ENCODE results near the gene LDLRAP1.

LDLRAP1 gene

GRCh38 chr1:25524568-25525360 lies 18.6 kb upstream of the LDLRAP1 start:
- no peak for DNase-seq

DNA sequence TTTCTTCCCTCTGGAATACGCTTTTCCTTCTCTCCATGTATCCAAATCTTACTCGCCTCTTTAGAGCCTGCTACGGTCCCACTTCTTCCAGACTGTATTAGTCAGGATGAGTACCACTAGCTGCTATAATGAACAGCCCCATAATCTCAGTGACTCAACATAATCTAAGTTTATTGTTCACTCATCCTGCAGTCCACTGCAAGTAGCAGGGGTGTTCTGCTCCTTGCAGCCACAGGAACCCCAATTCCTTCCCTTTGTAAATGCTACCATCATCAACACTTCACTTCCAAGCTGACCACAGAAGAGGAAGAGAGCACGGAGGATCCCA lies 18.1 kb upstream of the LDLRAP1 start:
- DNase-seq, result no peak

DNA sequence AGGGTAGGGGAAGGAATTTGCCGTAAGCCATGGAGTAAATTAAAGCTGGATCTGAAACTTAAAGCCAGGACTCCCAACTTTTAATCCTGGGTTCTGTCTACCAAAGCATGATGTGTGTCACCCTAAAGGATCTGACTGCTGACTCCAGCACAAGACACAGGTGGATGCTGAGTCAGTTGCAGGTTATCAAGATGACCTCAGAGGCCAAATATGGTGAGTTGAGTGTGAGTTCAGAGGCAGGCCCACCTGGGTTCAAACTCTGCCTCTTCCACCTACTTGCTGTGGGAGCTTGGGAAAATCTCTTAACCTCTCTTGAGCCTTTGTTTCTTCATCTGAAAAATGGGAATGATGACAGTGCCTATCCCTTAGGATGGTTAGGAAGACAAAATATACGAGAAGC lies 16.7 kb upstream of the LDLRAP1 start:
- no peak for DNase-seq

DNA sequence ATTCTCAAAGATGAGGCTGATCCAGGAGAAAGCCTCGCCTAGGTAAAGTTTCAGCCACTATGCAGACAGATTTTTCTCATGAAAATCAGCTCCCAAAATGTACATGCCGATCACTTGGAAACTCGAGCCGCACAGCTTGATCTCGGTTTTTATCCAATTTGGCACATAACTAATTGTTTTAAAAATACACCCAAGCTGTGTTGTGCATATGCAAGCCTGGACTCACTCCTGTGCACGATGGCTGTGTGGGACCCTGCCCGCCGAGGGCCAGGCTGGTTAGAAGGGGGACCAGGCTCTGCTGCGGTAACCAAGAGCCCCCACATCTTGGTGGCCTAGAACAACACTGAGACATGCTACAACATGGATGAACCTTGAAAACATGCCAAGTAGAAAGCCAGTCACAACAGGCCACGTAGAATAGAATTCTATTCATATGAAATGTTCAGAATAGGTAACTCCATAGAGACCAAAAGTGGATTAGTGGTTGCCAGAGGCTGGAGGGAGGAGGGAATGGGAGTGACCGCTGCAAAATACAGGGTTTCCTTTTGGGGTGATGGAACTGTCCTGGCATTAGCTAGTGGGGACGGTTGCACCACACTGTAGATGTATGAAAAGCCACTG lies 16.1 kb upstream of the LDLRAP1 start:
- DNase-seq, result no peak

GRCh38 chr1:25527946-25528595 lies 15.3 kb upstream of the LDLRAP1 start:
- no peak for DNase-seq

- DNase-seq, result no peak
Measured at GRCh38 chr1:25528881-25529517, 14.4 kb upstream of the LDLRAP1 start.

DNA sequence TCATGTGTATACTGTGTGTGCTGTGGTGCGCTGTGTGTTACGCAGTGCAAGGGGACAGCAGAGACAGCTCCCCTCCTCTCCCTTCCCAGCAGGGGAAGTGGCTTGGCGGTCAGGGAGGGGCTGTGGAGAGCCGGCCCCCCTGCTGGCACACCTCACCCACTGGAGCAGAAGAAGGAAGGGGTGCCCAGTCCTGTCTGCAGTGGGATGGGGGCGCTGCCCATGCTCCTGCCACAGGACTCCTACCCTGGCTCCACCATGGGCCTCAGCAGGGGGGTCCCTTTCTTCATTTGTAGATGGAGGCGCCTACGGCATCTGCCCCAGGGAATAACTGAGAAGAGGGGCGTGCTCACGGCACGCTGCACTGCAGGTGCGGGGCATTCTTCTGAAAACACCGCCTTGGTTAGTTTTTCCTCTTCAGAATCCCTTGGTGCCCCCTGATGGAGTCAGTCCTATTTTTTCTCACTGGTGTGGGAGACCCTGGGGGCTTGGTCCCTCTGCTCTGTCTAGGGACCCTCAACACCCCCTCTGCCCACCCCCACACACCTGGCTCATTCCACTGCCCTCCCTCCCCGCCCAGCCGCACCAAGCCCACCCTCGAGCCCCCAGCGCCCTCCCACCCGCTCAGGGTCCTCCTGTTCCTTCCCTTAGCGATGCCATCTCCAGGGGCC lies 13.8 kb upstream of the LDLRAP1 start:
- DNase-seq, result no peak

- no peak for DNase-seq
Measured at GRCh38 chr1:25530186-25531081, 13.0 kb upstream of the LDLRAP1 start.

GRCh38 chr1:25531082-25531461 lies 12.3 kb upstream of the LDLRAP1 start:
- no peak for DNase-seq

GRCh38 chr1:25532970-25533369 lies 10.4 kb upstream of the LDLRAP1 start:
- no peak for DNase-seq

- no peak for DNase-seq
Measured at GRCh38 chr1:25533775-25534409, 9.5 kb upstream of the LDLRAP1 start.

DNA sequence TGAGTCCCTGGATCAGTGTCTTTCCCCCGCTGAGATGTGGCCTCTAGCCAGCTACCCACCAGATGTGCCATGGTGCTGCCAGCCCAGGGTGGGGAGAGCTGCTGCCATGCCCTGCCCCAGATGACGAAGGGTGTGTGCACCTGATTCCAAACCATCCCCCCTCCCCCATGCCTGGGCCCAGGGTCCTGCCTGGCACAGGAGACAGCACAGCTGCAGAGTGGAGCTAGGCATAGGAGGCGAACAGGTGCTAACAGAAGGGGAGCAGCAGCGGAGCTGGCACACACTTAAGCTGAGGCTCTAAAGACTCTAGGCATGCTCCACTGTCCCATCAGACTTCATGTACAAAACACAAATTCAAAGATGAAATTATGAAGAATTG lies 9.0 kb upstream of the LDLRAP1 start:
- DNase-seq, result no peak

DNA sequence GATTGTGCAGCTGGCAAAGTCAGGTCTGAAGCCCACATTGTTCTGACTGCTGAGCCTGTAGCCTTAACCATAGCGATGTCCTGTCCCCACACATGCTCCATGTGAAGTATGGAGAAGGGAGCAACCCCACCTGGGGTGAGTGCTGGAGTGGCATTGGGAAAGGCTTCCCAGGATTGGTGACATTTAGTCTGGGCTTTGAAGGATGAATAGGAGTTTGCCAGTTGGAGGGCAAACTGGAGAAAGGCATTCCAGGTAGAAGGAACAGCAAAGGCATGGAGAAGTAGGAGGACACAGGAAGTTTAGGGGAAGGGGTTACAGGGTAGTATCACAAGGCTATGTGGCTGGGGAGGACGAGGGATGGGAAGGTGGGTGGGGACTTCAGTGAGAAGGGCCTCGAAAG lies 7.3 kb upstream of the LDLRAP1 start:
- no peak for DNase-seq

GRCh38 chr1:25537153-25537831 lies 6.1 kb upstream of the LDLRAP1 start:
- DNase-seq, result no peak

DNA sequence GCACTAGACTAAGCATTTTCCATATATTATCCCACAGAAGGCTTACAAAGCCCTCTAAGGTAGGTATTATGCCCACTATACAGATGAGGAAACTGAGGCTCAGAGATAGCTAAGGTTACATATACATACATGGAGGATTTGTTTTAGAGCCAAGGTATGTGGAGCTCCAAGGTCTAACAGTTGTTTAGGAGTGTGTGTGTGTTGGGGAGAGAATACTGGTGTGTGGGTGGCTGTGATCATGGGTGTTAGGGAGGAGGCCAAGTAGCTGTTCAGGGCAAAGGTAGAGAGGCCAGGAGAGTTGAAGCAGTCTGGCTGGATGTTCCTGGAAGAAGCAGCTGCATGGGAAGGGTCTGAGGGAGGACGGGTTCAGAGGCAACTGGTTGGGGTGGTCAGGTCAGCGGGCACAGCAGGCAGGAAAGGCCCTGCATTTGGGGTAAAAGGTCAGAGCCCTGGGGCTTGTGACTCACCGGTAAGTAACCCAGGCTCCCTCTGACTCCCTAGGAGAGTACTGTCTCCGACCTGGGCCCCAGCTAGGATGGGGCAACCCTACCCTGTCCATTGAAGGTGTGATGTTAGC lies 5.1 kb upstream of the LDLRAP1 start:
- no peak for DNase-seq

DNA sequence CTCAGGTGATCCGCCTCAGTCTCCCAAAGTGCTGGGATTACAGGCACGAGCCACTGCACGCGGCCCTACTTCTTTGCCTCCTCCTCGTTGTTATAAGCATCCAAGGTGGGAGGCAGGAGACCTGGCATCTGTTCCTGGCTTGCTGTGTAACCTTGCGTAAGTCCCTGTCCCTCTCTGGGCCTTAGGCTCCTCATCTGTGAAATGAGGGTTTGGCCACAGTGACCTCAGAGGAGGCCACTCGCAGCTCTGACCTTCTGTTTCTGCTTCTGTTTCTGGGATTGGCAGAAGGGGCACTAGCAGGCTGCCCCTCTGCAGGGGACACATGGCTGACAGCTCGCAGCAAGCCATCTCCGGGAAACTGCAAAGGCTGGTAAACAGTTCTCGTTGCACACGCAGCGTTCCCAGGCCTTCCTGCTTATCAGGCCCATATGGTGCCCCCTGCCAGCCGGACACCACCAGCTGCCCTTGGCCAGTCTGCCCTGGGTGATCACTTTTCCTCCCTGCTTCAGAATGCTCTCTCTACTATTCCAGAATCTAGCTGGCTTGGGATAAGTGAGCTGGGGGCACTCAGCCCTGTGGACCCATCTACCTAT lies 2.6 kb upstream of the LDLRAP1 start:
- no peak for DNase-seq

GRCh38 chr1:25541425-25541824 lies 2.0 kb upstream of the LDLRAP1 start:
- no peak for DNase-seq

DNA sequence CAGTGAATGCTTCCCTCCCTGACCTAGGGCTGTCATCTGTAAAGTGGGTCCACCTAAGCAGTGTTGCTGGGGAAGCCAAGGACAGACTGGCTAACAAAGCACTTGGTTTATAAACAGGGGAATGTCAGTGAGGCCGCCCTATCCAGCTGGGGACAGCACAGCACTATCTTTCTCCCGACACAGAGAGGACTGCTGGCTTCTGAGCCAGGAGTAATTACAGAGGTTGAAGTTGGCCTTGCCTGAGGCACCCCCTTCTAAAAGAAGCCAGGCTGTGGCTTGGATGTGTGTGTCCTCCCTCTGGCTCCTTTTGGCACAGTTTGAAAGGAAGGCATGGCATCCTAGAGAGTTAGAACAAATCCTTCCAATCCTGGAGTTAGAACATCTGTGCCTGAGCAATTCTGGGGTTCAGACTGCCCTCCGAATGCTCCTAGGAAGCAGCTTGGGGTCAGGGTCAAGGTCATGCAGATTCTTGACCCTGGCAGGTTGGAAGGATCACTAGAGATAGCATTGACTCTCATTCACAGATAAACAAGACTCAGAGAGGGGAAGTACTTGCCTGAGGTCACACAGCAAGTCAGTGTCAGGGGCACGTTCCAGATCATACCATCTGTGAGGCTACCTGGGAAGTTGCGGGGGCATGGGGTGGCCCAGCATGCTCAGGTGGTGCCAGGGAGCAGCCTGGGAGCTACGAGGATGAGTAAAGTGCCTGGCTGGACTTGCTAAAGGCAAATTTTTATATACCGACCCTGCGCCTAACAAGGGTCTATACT lies 1.3 kb upstream of the LDLRAP1 start:
- DNase-seq, result no peak

- no peak for DNase-seq
Measured at GRCh38 chr1:25543005-25543424, 391 bp upstream of the LDLRAP1 start.
